Hepatocyte (in vitro differentiated cells): ENCODE data around the gene EAPP. TPM values are rescaled to one million over a fixed set of nuclear protein-coding genes. Genes with fewer than 3 reads are reported as not detected.

ENCODE experiments used
- DNase-seq: peaks from one replicate; pipeline ENCODE4 v3.0.0-alpha.2; 2016; ENCODE audit warnings: low spot score
- H2AFZ ChIP-seq: fragments of 200-600 bp; sonication (generic); 2 replicates; pipeline ENCODE4 v1.6.0; 2016; ENCODE audit warnings: antibody characterized with exemption, mild to moderate bottlenecking
- H3K27ac ChIP-seq: fragments of 200-600 bp; sonication (generic); 2 replicates; pipeline ENCODE4 v1.5.1; 2016; ENCODE audit warnings: mild to moderate bottlenecking
- H3K27me3 ChIP-seq: fragments of 200-600 bp; sonication (generic); 2 replicates; pipeline ENCODE4 v1.6.1; 2016
- H3K36me3 ChIP-seq: fragments of 200-600 bp; sonication (generic); replicated peaks from 2 replicates; pipeline ENCODE4 v1.5.1; 2016; ENCODE audit warnings: low read depth; ENCODE audit not compliant: insufficient read depth
- H3K4me1 ChIP-seq: fragments of 200-600 bp; sonication (generic); 2 replicates; pipeline ENCODE4 v1.5.1; 2016; ENCODE audit warnings: mild to moderate bottlenecking, moderate library complexity; ENCODE audit not compliant: insufficient read depth
- H3K4me2 ChIP-seq: fragments of 200-600 bp; sonication (generic); 2 replicates; pipeline ENCODE4 v1.6.0; 2016
- H3K4me3 ChIP-seq: fragments of 200-600 bp; sonication (generic); 2 replicates; pipeline ENCODE4 v1.5.1; 2016; ENCODE audit warnings: mild to moderate bottlenecking
- H3K79me2 ChIP-seq: fragments of 200-600 bp; sonication (generic); 2 replicates; pipeline ENCODE4 v1.6.0; 2017; ENCODE audit warnings: mild to moderate bottlenecking
- H3K9me2 ChIP-seq: fragments of 200-600 bp; sonication (generic); replicated peaks from 2 replicates; pipeline ENCODE4 v1.6.0; 2017; ENCODE audit warnings: mild to moderate bottlenecking; ENCODE audit not compliant: insufficient read depth
- H3K9me3 ChIP-seq: fragments of 200-600 bp; sonication (generic); 2 replicates; pipeline ENCODE4 v1.5.1; 2016; ENCODE audit warnings: low read depth, mild to moderate bottlenecking
- H4K20me1 ChIP-seq: fragments of 200-600 bp; sonication (generic); 2 replicates; pipeline ENCODE4 v1.6.0; 2016; ENCODE audit warnings: mild to moderate bottlenecking; ENCODE audit not compliant: insufficient read depth, poor library complexity, severe bottlenecking
- CTCF ChIP-seq: fragments of 200-600 bp; sonication (generic); IDR thresholded peaks from 2 replicates; pipeline ENCODE4 v1.5.1; 2016; ENCODE audit warnings: antibody characterized with exemption, mild to moderate bottlenecking; ENCODE audit not compliant: poor library complexity
- EZH2 ChIP-seq: fragments of 200-600 bp; sonication (generic); IDR thresholded peaks from 2 replicates; pipeline ENCODE4 v1.6.1; 2016; ENCODE audit warnings: antibody characterized with exemption, mild to moderate bottlenecking, borderline replicate concordance
- EZH2phosphoT487 ChIP-seq: fragments of 200-600 bp; sonication (generic); IDR thresholded peaks from one replicate; pipeline ENCODE4 v1.6.1; 2018; ENCODE audit warnings: antibody characterized with exemption, mild to moderate bottlenecking, low read depth, moderate library complexity; ENCODE audit not compliant: unreplicated experiment, severe bottlenecking
- WGBS: methylation state at CpG from one replicate; pipeline ENCODE4 v1.1.6; 2016; ENCODE audit warnings: low lambda C conversion rate; ENCODE audit errors: missing lambda C conversion rate; 5-methylcytosine and 5-hydroxymethylcytosine counted together
- polyA plus RNA-seq: library from polyadenylated mRNA; unstranded; fragments of >200 nt; fragmentation: Nextera tagmentation; extraction: Ambion mirVana; gene quantifications from 2 replicates; pipeline ENCODE4 v1.2.1, GENCODE V29; 2016
- total RNA-seq: library from RNA; depleted of rRNA; stranded (reverse); fragments of >200 nt; gene quantifications from 2 replicates; pipeline ENCODE4 v1.2.3, GENCODE V29; 2014

The EAPP gene
- total and polyA plus RNA-seq, 2 experiments from 2014 or later: 49.1 to 56.1 TPM

- Histone ChIP-seq H3K27ac (no peak overlapping the region), H3K4me2 (no peak overlapping the region), H3K27me3 (no peaks in the 10 kb centered on the region), H3K4me1 (no peaks in the 10 kb centered on the region), H4K20me1 (no peaks in the 10 kb centered on the region), H3K36me3 (no peaks in the 10 kb centered on the region), H3K4me3 (no peak overlapping the region), H3K79me2 (no peaks in the 10 kb centered on the region), H3K9me2 (no peaks in the 10 kb centered on the region), H2AFZ (no peak overlapping the region), H3K9me3 (no peaks in the 10 kb centered on the region)
- 79% methylated on average over 1 of the region's 1 CpG for WGBS
- TF ChIP-seq CTCF: no peak
- DNase-seq: no peak
Observed at GRCh38 chr14:34489324-34489723, 50.2 kb downstream of the EAPP start.

GRCh38 chr14:34488528-34488927 is 51.0 kb downstream of the EAPP start:
- Histone ChIP-seq H3K79me2 (no peaks in the 10 kb centered on the region), H3K4me3 (no peak overlapping the region), H3K4me2 (no peak overlapping the region), H3K4me1 (no peaks in the 10 kb centered on the region), H3K27ac (no peak overlapping the region), H3K27me3 (no peaks in the 10 kb centered on the region), H3K9me2 (no peaks in the 10 kb centered on the region), H3K36me3 (no peaks in the 10 kb centered on the region), H4K20me1 (no peaks in the 10 kb centered on the region), H2AFZ (no peak overlapping the region), H3K9me3 (no peaks in the 10 kb centered on the region)
- over 99% methylated on average over 7 of the region's 7 CpGs for WGBS
- TF ChIP-seq EZH2: no peak
- TF ChIP-seq EZH2phosphoT487: no peak
- TF ChIP-seq CTCF: no peak
- DNase-seq: no peak

- H3K27me3 ChIP-seq: no peaks in the 10 kb centered on the region
- 94% methylated on average over 1 of the region's 1 CpG for WGBS
- no peaks in the 10 kb centered on the region for H3K9me3 ChIP-seq
- no peak overlapping the region for H2AFZ ChIP-seq
- H3K79me2 ChIP-seq: no peaks in the 10 kb centered on the region
- DNase-seq: no peak
- H3K27ac ChIP-seq: no peak overlapping the region
- no peaks in the 10 kb centered on the region for H3K9me2 ChIP-seq
- H4K20me1 ChIP-seq: no peaks in the 10 kb centered on the region
- no peak overlapping the region for H3K4me2 ChIP-seq
- TF ChIP-seq EZH2phosphoT487 (no peak), CTCF (no peak), EZH2 (no peak)
- H3K36me3 ChIP-seq: no peaks in the 10 kb centered on the region
- H3K4me1 ChIP-seq: no peaks in the 10 kb centered on the region
- H3K4me3 ChIP-seq: no peak overlapping the region
Observed at GRCh38 chr14:34484726-34485125, 54.8 kb downstream of the EAPP start.

GRCh38 chr14:34482463-34482862 is 57.0 kb downstream of the EAPP start:
- H3K9me2 ChIP-seq: no peaks in the 10 kb centered on the region
- no peak overlapping the region for H3K4me3 ChIP-seq
- DNase-seq: no peak
- H3K4me2 ChIP-seq: no peak overlapping the region
- WGBS: 96% methylated on average over 2 of the region's 2 CpGs
- H3K36me3 ChIP-seq: no peaks in the 10 kb centered on the region
- no peaks in the 10 kb centered on the region for H3K4me1 ChIP-seq
- TF ChIP-seq EZH2phosphoT487 (no peak), CTCF (no peak), EZH2 (no peak)
- no peak overlapping the region for H3K27ac ChIP-seq
- H2AFZ ChIP-seq: no peak overlapping the region
- H4K20me1 ChIP-seq: no peaks in the 10 kb centered on the region
- H3K9me3 ChIP-seq: no peaks in the 10 kb centered on the region
- H3K27me3 ChIP-seq: no peaks in the 10 kb centered on the region
- no peaks in the 10 kb centered on the region for H3K79me2 ChIP-seq
